Right ventricle myocardium inferior (tissue), 1 donor: ENCODE measurements around the gene DGKI. TPM values are rescaled to one million over a fixed set of nuclear protein-coding genes. Genes with fewer than 3 reads are reported as not detected.
"Not testable (repeated sequence)": the region's sequence is repeated elsewhere in the genome, so short reads cannot be mapped to it uniquely, and the experiment has no call there.

Experiments
- ATAC-seq: fragments of 200-7000 bp; cut with Tn5 transposase; one replicate; pipeline ENCODE4 v1.9.1; 2020; ENCODE audit warnings: mild to moderate bottlenecking, moderate library complexity
- DNase-seq: peaks from one replicate; pipeline ENCODE4 v3.0.0; 2021; ENCODE audit errors: missing footprints
- intact Hi-C: fragments of 100-400 bp; cut with DNase I; formaldehyde crosslinking; loops from one replicate; pipeline ENCODE4 v1.11.0; 2022
- total RNA-seq: library from RNA; stranded (reverse); fragmentation: NEBNext Ultra II Directional; extraction: Animal tissue kit (Norgen Biotek cat#: 25700); gene quantifications from one replicate; pipeline ENCODE4 v1.2.1, GENCODE V29; 2021
- donor health status: DM: no; HTN: yes; CAD: no; lungs with severe emphysema.

The DGKI gene
- total RNA-seq, 1 donor from 2014 or later, result 1.4 TPM

DNA sequence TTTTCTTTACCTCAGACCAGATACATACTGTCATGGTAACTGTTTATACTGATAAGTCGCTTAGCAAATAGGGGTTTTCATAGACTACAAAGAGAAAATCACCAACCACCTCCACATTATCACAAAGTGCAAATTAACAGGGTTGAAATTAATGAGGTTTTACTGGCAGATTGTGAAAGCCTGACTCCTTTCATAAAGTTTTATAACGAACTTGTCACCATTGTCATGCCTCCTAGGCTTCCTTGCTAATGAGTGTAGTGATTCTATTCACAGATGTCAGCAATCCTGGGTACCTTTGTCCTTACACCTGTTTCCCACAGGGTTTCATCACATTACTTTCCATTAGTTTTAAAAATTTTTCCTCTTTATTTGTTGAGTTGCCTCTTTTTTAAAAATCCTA lies 361.0 kb downstream of the DGKI start:
- ATAC-seq (no peak), DNase-seq (no peak)
- intact Hi-C loops, result no loop called here

DNA sequence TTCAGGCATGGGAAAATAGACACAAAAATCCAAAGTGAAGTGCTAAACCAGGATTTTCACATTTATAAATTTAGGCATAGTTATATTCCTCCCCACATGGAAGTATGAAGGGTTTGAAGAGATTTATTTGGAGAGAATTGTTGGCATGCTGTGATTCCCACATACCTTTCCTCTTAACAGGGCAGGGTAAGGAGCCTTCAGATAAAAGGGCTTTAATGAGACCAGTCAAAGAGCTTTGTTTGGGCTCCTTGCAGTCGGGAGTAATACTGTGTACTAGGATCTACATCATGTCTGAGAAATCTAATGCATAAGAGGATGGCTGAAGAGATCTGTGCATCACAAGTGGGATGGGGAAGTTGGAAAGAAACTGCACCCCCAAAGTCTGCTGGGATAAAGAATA lies 362.4 kb downstream of the DGKI start:
- ATAC-seq, result no peak
- DNase-seq, result no peak
- intact Hi-C loops, result no loop called here

DNA sequence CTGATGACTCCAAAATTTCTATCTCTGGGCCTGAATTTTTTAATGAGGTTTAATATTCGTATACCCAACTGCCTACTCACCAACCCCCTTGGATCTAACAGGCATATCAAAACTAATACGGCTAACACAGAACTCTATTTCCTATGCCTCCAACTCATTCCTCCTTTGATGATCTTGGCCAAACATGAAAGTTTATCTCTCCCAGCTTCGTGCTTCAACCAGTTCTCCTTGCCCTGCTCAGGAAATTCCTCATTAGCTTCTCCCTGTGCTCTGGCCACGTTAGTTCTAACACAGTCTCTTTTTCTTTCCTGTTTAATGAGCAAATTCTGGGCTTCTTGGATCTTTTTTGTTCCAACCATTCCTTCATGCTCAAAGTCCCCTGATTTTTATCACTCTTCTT lies 364.3 kb downstream of the DGKI start:
- ATAC-seq, result no peak

GRCh38 chr7:137480824-137481365 lies 365.9 kb downstream of the DGKI start:
- intact Hi-C loops, result no loop called here
- ATAC-seq (no peak), DNase-seq (no peak)

More for the DNA sequence above, 364.3 kb downstream of the DGKI start:
- DNase-seq, result no peak
- intact Hi-C loops, result no loop called here

DNA sequence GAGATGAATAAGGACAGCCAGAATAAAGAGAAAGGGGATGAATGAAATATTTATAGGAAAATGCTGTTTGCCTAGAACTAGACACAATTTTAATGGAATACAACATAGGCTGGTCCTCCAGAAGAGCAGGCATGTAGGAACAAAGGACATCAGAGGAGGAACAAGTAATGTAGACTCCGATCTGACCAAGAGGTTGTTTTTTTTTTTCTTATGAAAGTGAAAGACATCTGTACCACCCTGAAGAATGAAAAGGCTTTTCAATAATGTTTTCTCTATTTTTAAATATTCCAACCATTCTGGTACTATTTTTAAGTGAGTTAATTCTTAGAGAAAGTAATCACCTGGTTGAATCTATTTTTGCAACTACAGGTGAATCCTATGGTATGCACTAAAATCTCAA lies 366.4 kb downstream of the DGKI start:
- no peak for ATAC-seq
- DNase-seq, result no peak
- intact Hi-C loops, result no loop called here

DNA sequence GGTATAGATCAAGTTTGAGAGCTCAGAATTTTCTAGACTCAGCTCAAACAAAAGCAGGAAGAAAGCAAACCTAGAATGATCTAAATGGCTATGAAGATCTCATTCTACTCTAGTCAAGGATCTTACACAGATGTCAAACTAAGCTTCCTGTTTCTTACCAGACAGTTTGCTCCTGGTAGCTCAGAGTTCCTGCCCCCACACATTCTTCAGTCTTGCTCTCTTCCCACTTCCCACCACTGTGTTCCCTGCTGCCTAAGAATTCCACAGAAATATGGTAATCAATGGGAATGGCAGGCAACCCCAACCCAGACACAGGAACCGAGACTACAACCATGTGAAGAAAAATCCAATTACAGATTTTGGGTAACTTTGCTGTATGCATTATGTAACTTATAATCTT lies 369.8 kb downstream of the DGKI start:
- intact Hi-C loops, result no loop called here
- no peak for DNase-seq
- ATAC-seq, result no peak

DNA sequence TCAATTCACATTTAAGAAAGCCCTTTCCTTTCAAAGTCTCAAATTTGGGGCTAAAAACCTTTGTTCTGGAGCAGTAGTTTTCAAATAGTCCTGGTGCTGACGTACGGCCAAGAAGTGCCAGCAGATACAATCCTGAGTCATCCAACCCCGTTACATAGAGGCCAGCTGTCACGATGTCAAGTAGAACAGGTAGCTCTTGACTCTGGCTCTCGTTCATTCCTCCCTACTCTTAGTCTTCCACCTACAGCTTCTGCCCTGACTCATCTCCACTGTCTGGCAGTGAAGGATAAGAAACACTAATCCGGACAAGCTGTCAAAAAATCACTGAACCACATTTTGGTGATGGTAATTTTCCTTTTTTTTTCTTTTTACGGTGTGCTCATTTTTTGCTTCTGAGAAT lies 370.8 kb downstream of the DGKI start:
- no peak for ATAC-seq
- DNase-seq, result no peak
- intact Hi-C loops, result no loop called here

- no peak for ATAC-seq
- intact Hi-C loops, result no loop called here
- peak; percentile 60 for DNase-seq
Observed at GRCh38 chr7:137474540-137475026, 372.2 kb downstream of the DGKI start.

DNA sequence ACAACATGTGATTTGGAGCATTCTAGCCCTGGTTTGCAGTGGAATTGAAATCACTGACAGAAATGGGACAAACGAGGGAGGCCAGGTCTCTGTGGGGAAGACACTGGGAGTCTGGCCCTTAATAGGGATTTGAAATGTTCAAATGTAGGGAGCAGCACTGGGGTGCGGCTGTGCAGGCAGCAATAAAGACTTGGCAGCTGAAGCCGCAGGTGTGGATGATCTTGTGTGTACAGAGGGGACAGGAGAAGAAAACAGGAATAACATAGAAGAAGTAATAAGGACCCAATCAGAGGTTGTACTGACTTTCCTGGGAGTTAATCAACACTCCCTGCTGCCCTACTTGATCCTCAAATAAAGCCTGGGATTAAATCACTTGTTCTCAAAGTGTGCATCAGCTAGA lies 375.6 kb downstream of the DGKI start:
- DNase-seq (no peak), ATAC-seq (no peak)
- intact Hi-C loops, result no loop called here

- intact Hi-C loops, result no loop called here
Observed at GRCh38 chr7:137469858-137470257, 376.9 kb downstream of the DGKI start.

GRCh38 chr7:137469191-137469811 lies 377.5 kb downstream of the DGKI start:
- intact Hi-C loops, result no loop called here
- no peak for DNase-seq

More at GRCh38 chr7:137469858-137470257, 376.9 kb downstream of the DGKI start:
- no peak for DNase-seq
- ATAC-seq, result no peak

DNA sequence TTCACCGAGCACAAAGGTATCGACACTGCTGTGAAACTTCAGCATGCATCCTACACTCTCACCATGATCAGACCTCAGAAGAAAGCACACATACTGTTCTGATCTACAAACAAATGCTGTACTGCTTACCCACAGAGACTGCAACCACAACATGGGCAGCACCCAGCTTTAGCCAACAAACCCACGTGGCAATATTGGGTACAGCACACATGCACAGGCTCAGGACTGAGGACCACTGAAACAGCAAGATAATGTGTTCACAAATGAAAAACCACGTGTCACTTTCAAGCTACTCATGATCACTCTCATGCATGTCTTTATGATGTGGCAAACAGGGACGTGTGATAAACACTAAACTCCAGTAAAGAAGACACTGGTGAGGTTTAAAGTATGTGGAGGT lies 383.9 kb downstream of the DGKI start:
- no peak for DNase-seq
- no peak for ATAC-seq
- intact Hi-C loops, result no loop called here

More at GRCh38 chr7:137469191-137469811, 377.5 kb downstream of the DGKI start:
- ATAC-seq, result no peak

DNA sequence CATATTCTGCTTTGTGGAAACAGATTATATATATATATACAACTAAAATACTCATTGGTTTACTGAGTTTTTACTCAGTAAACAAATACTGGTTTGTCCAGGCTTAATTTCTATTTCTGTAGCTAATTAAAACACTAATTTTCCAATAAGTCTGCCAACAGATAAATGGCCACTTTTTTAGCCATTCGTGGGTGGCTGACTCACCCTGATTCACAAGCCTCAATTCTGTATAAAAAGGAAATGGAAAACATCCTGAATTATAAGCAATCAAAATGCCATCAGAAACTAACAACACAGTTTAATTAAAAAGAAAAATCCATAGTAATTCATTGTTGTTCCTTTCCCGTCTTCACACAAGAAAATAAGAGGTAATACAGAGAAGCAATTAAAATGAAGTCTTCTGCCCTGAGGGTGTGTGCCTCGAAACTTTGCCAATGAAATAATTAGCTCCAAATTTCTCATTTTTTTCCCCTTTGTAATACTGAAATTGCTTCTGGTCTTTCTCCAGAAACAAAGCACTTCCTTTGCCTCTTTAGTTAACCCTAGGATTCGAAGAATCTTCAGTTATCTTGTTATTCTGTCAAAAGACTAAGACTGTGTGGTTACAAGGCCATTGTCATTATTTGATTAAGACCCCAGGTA lies 384.6 kb downstream of the DGKI start:
- no peak for ATAC-seq
- DNase-seq, result no peak
- intact Hi-C loops, result no loop called here

DNA sequence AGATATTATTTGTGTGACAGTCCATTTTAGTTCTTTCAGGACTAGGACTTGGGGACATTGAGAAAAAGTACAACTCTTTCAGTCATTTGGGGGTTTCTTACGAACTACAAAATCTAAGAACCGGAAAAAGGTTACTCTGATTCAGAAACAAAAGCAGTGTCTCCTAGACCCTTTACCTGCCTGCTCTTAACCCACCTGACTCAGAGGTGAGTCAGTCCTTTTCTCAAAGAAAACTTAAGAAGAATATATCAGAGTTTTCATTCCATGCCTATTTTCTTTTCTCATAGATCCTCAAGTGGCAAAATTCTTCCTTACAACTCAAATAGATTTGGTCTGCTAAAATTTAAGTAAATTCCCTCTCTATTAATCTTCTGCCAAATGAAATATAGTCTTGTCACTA lies 388.4 kb downstream of the DGKI start:
- intact Hi-C loops, result loop anchor here (5.0 to 10.0 kb wide), 2 partner anchors 291 to 1054 kb away; no protein-coding TSS in a partner anchor
- no peak for DNase-seq
- no peak for ATAC-seq

DNA sequence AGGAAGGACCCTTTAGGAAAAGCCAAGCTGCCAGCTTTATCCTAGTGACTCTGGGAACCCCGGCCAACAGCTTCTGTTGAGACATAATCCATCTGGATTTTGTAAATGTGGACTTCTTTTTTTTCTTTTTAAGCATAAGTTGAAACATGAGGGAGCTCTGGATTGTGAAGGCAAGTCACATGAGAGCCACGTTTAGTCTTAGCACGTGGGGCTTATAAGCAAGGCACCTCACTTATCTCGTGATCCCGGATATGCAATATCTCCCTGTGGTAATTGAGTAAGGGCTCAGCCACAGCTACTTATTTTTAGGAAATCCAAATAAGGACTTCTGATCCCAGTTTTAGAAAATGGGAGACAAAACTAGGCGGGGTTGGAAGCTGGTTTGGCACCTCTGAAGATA lies 392.0 kb downstream of the DGKI start:
- intact Hi-C loops, result loop anchor here (5.0 to 10.0 kb wide), 2 partner anchors 287 to 1050 kb away; no protein-coding TSS in a partner anchor
- DNase-seq, result peak; percentile 66
- peak; percentile 92 for ATAC-seq

DNA sequence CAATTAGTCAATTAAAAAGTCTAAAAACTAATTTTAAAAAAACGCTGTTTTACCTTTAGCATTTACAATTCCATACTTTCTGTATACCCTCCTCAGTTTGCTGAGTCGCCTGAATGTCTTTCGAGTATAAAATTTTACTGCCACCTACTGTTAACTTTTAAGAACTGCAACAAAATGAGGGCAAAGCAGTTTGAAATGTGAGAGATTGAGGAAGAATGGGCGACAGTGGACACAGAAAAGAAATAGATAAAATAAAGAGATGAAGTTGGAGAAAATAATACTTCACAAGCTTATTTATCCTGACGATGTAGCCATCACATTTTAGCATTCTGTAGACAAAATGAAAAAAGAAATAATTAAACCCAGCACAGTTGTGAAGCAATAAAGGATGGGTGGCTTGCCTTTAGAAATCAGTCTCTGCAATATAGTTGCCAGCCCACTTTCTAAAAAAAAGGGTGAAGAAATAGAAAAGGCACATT lies 392.5 kb downstream of the DGKI start:
- DNase-seq (no peak), ATAC-seq (peak; percentile 59)
- intact Hi-C loops, result loop anchor here (10.0 kb wide), 1 partner anchor 1049 kb away; no protein-coding TSS in a partner anchor

DNA sequence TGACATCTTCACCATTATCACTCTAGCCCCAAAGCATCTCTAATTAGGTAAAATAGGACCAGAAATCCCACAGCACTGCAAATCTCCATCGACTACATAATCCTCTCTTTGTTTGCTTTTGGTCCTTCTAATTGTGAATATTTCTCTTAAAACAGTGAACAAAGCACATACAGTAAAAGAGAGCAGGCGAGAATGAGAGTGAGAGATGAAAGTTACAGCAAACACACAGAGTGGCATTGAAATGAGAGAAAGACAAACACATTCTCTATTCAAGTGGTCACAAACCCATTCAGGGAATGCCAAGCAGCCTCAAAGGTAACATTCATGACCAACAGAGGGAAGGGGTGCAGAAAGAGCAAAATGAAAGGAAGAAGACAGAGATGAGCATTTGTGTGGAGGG lies 393.4 kb downstream of the DGKI start:
- intact Hi-C loops, result loop anchor here (10.0 kb wide), 1 partner anchor 1049 kb away; no protein-coding TSS in a partner anchor
- DNase-seq, result no peak
- no peak for ATAC-seq

GRCh38 chr7:137449016-137449415 lies 397.8 kb downstream of the DGKI start:
- ATAC-seq (no peak), DNase-seq (no peak)
- intact Hi-C loops, result no loop called here

- DNase-seq, intact Hi-C loops, ATAC-seq: not testable (repeated sequence)
Observed at GRCh38 chr7:137448572-137448971, 398.2 kb downstream of the DGKI start.

DNA sequence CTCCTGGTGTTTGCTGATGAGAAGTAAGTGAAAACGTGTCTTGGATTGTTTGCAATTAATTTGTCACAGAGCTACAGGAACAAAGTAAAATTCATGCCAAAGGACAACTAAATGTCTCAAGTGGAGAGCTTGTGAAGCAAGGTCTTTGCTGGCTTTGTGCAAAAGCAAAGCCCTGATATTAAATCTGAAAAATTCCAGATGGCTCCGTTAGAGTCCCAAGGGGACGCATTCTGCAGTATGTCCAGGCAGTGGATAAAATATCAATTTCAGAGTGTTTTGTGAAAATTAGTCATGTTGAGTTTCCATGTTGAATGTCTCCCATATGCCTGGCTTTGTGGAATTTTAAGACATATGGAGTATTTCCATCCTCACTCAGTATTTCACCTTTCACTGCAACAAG lies 400.7 kb downstream of the DGKI start:
- ATAC-seq (peak; percentile 74), DNase-seq (no peak)
- intact Hi-C loops, result no loop called here
